ENCODE measurements around the gene NELL2.

The NELL2 gene

DNA sequence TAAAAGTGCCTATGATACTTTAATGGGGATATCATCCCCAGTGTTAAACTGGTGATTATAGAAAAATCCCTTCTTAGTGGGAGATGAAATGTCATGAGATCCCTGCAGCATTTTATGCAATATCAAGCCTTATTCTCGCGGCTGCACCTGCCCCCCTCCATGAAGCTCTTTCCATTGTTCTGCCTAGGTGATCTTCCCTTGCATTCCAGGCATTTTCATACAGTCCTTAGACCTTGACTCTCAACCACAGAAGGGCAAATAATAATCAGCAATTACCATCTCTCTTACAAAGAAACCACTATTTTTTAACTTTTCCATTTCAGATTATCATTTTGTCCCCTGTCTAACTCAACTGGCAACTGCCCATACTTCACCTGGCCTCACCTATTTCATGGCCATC lies 352.3 kb downstream of the NELL2 start:
- DNase-seq: peak; percentile 22

- no peak for DNase-seq
Measured at GRCh38 chr12:44521702-44522101, 354.4 kb downstream of the NELL2 start.

- DNase-seq: no peak
Measured at GRCh38 chr12:44519931-44520330, 356.2 kb downstream of the NELL2 start.

- DNase-seq: no peak
Measured at GRCh38 chr12:44511289-44511688, 364.8 kb downstream of the NELL2 start.

DNA sequence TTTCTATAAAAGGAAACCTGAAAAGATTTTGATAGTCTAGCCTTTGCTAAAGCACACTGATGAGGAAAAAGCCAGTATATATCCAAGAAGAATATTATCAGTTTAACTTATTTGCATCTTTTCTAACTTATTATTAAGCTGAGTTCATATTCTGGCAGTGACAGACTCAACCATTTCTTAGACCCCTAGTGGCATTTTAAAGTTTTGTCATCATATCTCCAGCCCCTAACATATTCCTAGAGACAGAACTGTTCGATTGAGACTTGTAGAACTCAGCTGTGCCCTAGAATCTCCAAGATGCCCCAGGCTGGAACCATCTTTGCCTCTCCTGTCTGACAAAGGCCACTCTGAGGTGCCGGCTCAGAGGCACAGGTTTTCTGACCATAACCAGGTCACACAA lies 365.6 kb downstream of the NELL2 start:
- DNase-seq: no peak

GRCh38 chr12:44510076-44510475 lies 366.0 kb downstream of the NELL2 start:
- DNase-seq: no peak

DNA sequence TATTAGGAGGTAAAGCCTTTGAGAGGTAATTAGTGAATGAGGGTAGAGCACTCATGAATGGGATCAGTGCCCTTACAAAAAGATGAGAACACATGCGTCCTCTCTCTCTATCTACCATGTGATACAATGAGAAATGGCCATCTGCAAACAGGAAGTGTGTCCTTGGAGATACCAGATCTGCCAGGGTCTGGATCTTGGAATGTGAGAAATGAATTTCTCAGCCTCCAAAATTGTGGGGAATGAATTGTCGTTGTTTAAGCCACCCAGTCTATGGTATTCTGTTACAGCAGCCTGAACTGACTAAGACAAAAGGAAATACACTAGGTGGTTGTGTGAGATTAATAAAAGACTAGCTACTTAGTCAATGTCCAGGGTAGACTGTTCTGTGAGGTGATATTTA lies 366.6 kb downstream of the NELL2 start:
- DNase-seq: no peak

- DNase-seq: no peak
Measured at GRCh38 chr12:44507461-44507860, 368.7 kb downstream of the NELL2 start.

- no peak for DNase-seq
Measured at GRCh38 chr12:44504799-44505198, 371.3 kb downstream of the NELL2 start.

DNA sequence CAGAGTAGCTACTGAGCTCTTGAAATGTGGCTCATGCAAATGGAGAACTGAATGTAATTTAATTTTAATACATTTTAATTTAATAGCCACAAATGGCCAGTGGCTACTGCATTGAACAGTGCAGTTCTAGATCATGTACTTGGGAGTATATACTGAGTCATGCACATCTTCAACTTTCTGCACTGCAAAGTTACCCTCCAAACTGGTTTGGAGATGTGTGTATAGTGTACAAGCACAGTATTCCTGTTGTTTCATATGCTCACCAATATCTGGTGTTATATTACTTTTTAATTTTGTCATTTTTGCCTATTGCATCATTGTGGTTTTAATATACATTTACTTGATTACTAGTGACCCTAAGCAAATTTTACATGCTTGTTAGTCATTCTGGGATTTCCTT lies 372.8 kb downstream of the NELL2 start:
- DNase-seq: no peak

DNA sequence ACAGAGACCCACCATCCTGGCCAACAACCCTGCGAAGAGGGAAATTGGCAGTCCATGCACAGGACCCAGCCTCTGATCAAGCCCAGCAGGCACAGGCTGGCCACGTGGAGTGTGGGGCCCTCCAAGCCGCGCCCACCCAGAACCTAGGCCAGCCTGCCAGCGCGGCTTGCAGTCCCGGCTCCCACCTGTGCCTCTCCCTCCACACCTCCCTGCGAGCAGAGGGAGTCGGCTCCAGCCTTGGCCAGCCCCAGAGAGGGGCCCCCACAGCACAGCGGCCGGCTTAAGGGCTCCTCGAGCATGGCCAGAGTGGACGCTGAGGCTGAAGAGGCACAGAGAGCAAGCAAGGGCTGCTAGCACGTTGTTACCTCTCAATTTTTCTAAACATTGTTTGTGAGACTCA lies 373.4 kb downstream of the NELL2 start:
- no peak for DNase-seq

DNA sequence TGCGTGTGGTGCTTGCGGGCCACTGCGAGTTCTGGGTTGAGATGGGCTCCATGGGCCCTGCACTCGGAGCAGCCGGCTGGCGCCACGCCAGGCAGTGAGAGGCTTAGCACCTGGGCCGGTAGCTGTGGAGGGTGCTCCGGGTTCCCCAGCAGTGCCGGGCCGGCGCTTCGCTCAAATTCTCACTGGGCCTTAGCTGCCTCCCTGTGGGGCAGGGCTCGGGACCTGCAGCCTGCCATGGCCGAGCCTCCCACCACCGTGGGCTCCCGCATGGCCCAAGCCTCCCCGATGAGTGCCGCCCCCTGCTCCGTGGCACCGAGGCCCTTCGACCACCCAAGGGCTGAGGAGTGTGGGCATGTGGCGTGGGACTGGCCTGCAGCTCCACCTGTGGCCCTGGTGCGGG lies 375.7 kb downstream of the NELL2 start:
- DNase-seq: no peak

- DNase-seq: no peak
Measured at GRCh38 chr12:44497044-44497443, 379.1 kb downstream of the NELL2 start.

- DNase-seq: no peak
Measured at GRCh38 chr12:44490181-44490580, 385.9 kb downstream of the NELL2 start.

DNA sequence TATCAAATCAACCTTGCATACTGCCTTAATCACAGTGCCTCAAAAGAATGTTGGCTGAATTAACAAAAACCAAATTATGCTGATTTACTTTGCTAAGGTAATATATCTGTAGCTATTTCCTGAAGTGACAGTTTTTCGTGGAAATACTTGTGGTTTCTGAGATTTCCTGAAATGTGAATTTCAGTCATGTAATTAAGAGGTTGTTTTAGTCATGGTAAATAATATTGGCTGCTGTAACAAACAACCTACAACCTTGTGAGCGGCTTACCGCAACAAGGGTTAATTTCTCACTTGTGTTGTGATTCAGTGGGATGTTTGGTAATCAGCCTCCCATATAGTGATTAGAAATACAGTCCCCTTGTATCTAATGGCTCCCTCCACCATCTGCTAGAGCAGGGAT lies 387.9 kb downstream of the NELL2 start:
- DNase-seq: no peak

GRCh38 chr12:44484862-44485261 lies 391.3 kb downstream of the NELL2 start:
- DNase-seq: no peak

- no peak for DNase-seq
Measured at GRCh38 chr12:44477331-44477980, 398.7 kb downstream of the NELL2 start.

- DNase-seq: no peak
Measured at GRCh38 chr12:44476683-44477082, 399.4 kb downstream of the NELL2 start.

DNA sequence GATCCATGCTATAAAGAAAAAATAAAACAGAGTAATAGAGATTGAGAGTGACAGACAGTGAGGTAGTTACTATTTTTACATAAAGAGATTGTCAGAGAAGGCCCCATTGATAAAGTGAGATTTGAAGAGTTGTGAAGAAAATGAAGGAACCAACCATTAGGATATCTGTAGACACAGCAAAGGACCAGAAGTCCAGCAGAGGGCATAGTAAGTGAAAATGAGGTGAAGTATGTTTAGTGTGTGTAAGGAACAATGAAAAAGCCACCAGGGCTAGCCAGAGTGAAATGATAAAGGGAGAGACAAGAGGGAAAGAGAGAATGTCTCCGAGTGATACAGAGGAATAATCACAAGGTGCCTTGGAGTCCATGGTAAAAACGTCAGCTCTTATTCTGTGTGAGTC lies 411.0 kb downstream of the NELL2 start:
- DNase-seq: no peak

DNA sequence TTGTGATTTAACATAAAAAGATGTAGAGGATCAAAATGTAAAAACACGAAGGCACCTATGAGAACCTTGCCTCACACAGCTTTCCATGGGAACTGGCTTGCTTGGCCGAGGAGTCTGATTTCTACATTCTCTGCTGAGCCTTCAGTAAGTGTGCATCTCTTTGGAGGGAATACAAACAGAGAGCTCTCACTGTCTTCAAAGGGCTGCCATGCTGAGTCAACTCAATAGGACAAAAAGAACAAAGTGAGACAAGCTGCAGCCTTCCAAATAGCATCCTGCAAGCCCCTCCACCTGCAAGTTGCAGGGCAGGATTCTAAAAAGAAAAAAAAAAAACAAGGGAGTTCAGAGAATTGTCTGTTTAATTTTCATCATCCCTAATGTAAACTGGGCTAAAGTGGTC lies 411.9 kb downstream of the NELL2 start:
- no peak for DNase-seq

GRCh38 chr12:44462729-44463128 lies 413.4 kb downstream of the NELL2 start:
- no peak for DNase-seq

DNA sequence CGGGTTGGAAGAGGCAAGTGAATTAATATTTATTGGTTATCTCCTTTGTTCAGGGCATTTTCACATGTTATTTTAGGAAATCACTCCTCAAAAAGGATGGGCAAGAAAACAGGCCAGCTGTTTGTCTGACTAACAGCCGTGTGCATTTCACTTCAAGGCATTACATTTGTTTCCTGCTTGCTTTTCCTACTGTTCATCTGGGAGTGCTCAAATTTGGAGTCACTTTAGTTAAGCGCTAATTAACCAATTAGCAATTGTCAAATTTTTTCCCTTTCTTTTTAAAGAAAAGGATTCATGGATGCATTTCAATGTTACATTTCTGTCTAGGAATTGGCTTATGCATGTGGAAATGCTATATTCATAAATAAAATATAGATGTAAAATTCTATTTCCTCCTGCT lies 415.9 kb downstream of the NELL2 start:
- DNase-seq: no peak

GRCh38 chr12:44459569-44459968 lies 416.5 kb downstream of the NELL2 start:
- no peak for DNase-seq

Data from kidney glomerular epithelial cell (primary cell).